ENCODE measurements around the gene CORO6. TPM values are rescaled to one million over a fixed set of nuclear protein-coding genes. Genes with fewer than 3 reads are reported as not detected.

Gene CORO6
- total and polyA plus RNA-seq, 10 of the 15 experiments (the other 5 are each of a cell fraction or from before 2014, with no cell fraction given), result 0.26 to 5.0 (median 1.7) TPM; not detected in 1

GRCh38 chr17:29612404-29613280 is 10.1 kb downstream of the CORO6 start:
- no peaks in the 10 kb centered on the region for H3K79me2 ChIP-seq (ENCODE audit: control insufficient read depth, insufficient read depth, low read length)
- peaks cover 4 to 6% of the 10 kb centered on the region in 2 experiments; a peak in 3 of 4 replicates for H3K27me3 ChIP-seq (replicated peaks in 1 of 2; ENCODE audit: control insufficient read depth in 2 of 2, insufficient read depth in 2 of 2, low read length in 1 of 2)
- H3K27ac ChIP-seq (ENCODE audit: control insufficient read depth, insufficient read depth), result no peak overlapping the region
- H4K20me1 ChIP-seq (ENCODE audit: control insufficient read depth, insufficient read depth), result no peaks in the 10 kb centered on the region
- ChIA-PET POLR2A (interaction anchor here (1.5 kb wide), 1 partner anchor 20 kb away, joined by 4 read pairs; the partner anchor contains the start of gene ANKRD13B), SMC1A (ENCODE audit: uncharacterized antibody, unreplicated experiment) (interaction anchor here (0.8 to 1.4 kb wide), 3 partner anchors 29 to 33 kb away, joined by 3 read pairs; no protein-coding TSS in a partner anchor), CTCF (interaction anchor here (0.6 to 7.1 kb wide), 14 partner anchors 8 to 315 kb away, joined by 3 to 82 read pairs (median 4); partner anchors contain the start of gene ANKRD13B), RAD21 (ENCODE audit: unreplicated experiment) (interaction anchor here (0.9 to 3.1 kb wide), 6 partner anchors 18 to 242 kb away, joined by 3 to 20 read pairs (median 4); partner anchors contain the start of gene ANKRD13B)
- in situ Hi-C loops (cut with MboI) (no loop called here), intact Hi-C loops (cut with micrococcal nuclease; ENCODE audit: unreplicated experiment) (loop anchor here (1.0 to 10.0 kb wide), 3 partner anchors 32 to 322 kb away; partner anchors contain the start of gene SSH2)
- H3K4me2 ChIP-seq (ENCODE audit: control insufficient read depth, insufficient read depth), result peak overlapping the region; percentile 53
- no peaks in the 10 kb centered on the region; the same call in 2 of the 3 replicates for H3K9me3 ChIP-seq (replicated peaks; ENCODE audit: control insufficient read depth, insufficient read depth, low read length)
- peak overlapping the region; percentile 30; the same call in 1 of the 2 replicates for H3K4me3 ChIP-seq
- DNase-seq (ENCODE audit: low read depth, low spot score) (no peak), FAIRE-seq (no peak), ATAC-seq (no peak)
- H2AFZ ChIP-seq (ENCODE audit: control insufficient read depth, low read depth, low read length), result peak overlapping the region; percentile 78; the same call in 1 of the 2 replicates
- H3K9ac ChIP-seq (ENCODE audit: control insufficient read depth, insufficient read depth, low read length), result no peak overlapping the region
- WGBS (ENCODE audit: insufficient coverage, insufficient replicate concordance, low lambda C conversion rate, missing lambda C conversion rate), result 73% methylated on average over 59 of the region's 85 CpGs
- peaks cover 33% of the 10 kb centered on the region for H3K4me1 ChIP-seq (ENCODE audit: control insufficient read depth, insufficient read depth, low read length)
- BruUV-seq (replicated peaks), result no TSS peak
- TF ChIP-seq SREBF1 (IDR thresholded peaks at IDR 0.05; ENCODE audit: low read length) (no peak), ETV6 (conservative IDR thresholded peaks at IDR 0.05 in 1 of 2, IDR thresholded peaks at IDR 0.05 in 1 of 2; ENCODE audit: borderline replicate concordance in 1 of 2, low read depth in 1 of 2) (no peak)
- H3K36me3 ChIP-seq (ENCODE audit: control insufficient read depth in 2 of 2, insufficient read depth in 2 of 2, low read length in 1 of 2), result no peaks in the 10 kb centered on the region

GRCh38 chr17:29612094-29612403 is 10.7 kb downstream of the CORO6 start:
- intact Hi-C loops (cut with micrococcal nuclease; ENCODE audit: unreplicated experiment), result loop anchor here (10.0 kb wide), 2 partner anchors 77 to 323 kb away; partner anchors contain the start of gene SSH2
- CTCF ChIA-PET, result interaction anchor here (1.0 kb wide), 1 partner anchor 15 kb away, joined by 3 read pairs; no protein-coding TSS in a partner anchor
- FAIRE-seq, result no peak

More at GRCh38 chr17:29612094-29612403, 10.7 kb downstream of the CORO6 start:
- Histone ChIP-seq H3K4me2 (ENCODE audit: control insufficient read depth, insufficient read depth) (no peak overlapping the region), H3K9ac (ENCODE audit: control insufficient read depth, insufficient read depth, low read length) (no peak overlapping the region), H2AFZ (ENCODE audit: control insufficient read depth, low read depth, low read length) (no peak overlapping the region), H3K4me1 (ENCODE audit: control insufficient read depth, insufficient read depth, low read length) (peaks cover 27% of the 10 kb centered on the region), H3K9me3 (replicated peaks; ENCODE audit: control insufficient read depth, insufficient read depth, low read length) (no peaks in the 10 kb centered on the region; the same call in 2 of the 3 replicates), H3K27me3 (replicated peaks in 1 of 2; ENCODE audit: control insufficient read depth in 2 of 2, insufficient read depth in 2 of 2, low read length in 1 of 2) (peaks cover 4 to 6% of the 10 kb centered on the region in 2 experiments; a peak in 3 of 4 replicates), H4K20me1 (ENCODE audit: control insufficient read depth, insufficient read depth) (no peaks in the 10 kb centered on the region), H3K79me2 (ENCODE audit: control insufficient read depth, insufficient read depth, low read length) (no peaks in the 10 kb centered on the region), H3K4me3 (no peak overlapping the region), H3K27ac (ENCODE audit: control insufficient read depth, insufficient read depth) (no peak overlapping the region), H3K36me3 (ENCODE audit: control insufficient read depth in 2 of 2, insufficient read depth in 2 of 2, low read length in 1 of 2) (no peaks in the 10 kb centered on the region)
- ChIA-PET RAD21 (ENCODE audit: unreplicated experiment) (interaction anchor here (0.8 kb wide), 1 partner anchor 20 kb away, joined by 3 read pairs; no protein-coding TSS in a partner anchor), POLR2A (no interaction called here), SMC1A (ENCODE audit: uncharacterized antibody, unreplicated experiment) (interaction anchor here (0.9 kb wide), 1 partner anchor 31 kb away, joined by 5 read pairs; no protein-coding TSS in a partner anchor)
- in situ Hi-C loops (cut with MboI), result no loop called here
- BruUV-seq (replicated peaks), result no TSS peak
- no peak for TF ChIP-seq E4F1 (IDR thresholded peaks at IDR 0.05; ENCODE audit: borderline replicate concordance, partially characterized antibody)
- DNase-seq (ENCODE audit: low read depth, low spot score) (no peak), ATAC-seq (no peak)
- 85% methylated on average over 12 of the region's 12 CpGs for WGBS (ENCODE audit: insufficient coverage, insufficient replicate concordance, low lambda C conversion rate, missing lambda C conversion rate)
